HG03558 (cell line): ENCODE data around the gene GSK3A.
"Not testable (repeated sequence)": the region's sequence is repeated elsewhere in the genome, so short reads cannot be mapped to it uniquely, and the experiment has no call there.

Experiments
- ATAC-seq: cut with Tn5 transposase; IDR thresholded peaks from one replicate; pipeline ENCODE4 v1.9.1; 2021; ENCODE audit warnings: moderate number of reproducible peaks; ENCODE audit not compliant: unreplicated experiment; ENCODE audit errors: extremely low read depth

Gene GSK3A

DNA sequence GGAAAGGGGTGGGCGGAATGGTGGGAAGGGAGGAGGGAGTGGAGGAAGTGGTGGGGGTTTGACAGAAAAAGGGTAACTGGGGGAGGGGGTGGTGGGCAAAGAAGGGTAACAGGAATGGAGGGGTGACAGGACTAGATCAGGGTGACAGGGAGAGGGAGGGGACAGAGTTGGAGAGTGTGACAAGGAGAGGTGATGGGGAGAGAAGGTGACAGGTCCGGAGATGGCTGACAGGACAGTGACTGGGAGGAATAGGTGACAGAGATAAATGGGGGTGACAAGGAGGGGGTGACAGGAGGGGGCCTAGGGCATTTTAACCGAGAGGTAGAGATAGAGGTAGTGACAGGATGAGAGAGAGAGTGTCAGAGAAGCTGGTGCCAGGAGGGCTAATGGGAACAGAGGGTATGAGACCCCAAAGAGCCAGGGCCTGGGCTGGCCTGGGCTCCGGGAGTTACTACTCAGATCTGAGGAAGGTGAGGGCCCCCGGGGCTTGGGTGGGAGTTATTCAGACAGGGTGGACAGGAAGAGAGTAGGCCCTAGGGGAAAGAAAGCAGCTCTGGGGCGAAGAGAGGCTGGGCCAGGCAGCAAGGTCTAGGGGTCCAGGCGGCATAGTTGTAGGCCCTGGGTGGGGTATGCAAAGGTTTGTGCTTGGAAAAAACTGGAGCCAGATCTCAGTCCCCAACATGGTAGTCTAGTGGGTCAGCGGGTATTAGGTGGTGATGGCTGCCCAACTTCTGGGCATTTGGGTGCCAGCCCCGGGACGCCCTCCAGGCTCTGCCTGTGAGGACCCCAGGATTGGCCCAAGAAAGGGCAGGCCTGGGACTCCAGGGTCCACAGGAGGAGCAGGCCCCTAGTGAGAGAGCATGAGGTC is 27.3 kb upstream of the GSK3A start:
- no peak for ATAC-seq

GRCh38 chr19:42268704-42269477 is 26.5 kb upstream of the GSK3A start, which contains the start of gene CIC:
TSS of gene CIC (plus strand) at chr19:42269252. CDS start at chr19:42271784, 2,532 bp downstream.
- ATAC-seq = peak; percentile 47

DNA sequence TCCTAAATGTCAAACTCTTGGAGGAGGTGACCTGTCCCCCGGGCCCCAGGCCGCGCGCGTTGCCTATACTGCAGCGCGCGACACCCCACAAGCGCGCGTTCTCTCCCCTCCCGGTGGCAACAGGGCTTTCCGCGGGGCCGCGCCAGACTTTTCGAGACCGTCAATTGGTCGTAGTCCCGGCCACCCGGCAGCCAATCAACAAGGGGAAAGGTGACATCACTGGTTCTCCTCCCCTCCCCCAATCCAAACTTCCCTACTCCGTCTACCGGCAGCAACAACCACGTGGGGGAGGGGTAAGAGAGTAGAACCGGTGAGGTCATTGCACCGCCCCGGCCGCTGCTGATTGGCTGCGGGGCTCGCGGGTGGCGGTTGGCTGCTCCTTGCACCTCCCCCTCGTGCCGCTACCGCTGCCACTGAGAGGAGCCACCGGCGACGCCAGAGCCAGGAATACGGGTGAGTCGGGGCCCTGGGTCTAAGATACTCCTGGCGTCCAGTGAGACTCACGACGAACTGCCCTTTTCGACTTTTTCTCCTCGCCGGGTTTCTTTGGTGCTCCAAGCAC is 25.8 kb upstream of the GSK3A start:
- peak; percentile 24 for ATAC-seq

DNA sequence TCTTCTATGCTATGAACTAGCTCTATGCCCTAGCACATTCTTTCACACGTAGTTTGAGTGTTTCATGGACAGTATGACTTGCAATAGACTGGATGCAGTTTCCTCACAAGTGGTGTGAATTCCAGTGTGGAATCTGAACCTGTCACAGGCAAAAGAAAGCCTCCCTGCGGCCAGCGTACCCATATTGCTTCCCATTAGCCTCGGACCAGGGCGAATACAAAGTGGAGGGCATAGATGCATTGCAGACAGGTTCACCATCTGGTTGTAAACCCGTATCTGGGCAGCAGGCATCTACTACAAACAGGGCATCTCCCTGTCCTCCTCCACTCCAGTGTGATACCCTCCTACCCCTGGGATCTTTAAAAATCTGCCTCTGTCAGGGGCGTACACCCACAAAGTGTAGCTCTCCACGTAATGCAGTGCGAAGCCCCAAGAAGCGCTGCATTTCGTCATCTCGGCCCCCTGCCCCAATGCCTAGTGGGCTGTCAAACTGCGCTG is 25.3 kb upstream of the GSK3A start:
- no peak for ATAC-seq

DNA sequence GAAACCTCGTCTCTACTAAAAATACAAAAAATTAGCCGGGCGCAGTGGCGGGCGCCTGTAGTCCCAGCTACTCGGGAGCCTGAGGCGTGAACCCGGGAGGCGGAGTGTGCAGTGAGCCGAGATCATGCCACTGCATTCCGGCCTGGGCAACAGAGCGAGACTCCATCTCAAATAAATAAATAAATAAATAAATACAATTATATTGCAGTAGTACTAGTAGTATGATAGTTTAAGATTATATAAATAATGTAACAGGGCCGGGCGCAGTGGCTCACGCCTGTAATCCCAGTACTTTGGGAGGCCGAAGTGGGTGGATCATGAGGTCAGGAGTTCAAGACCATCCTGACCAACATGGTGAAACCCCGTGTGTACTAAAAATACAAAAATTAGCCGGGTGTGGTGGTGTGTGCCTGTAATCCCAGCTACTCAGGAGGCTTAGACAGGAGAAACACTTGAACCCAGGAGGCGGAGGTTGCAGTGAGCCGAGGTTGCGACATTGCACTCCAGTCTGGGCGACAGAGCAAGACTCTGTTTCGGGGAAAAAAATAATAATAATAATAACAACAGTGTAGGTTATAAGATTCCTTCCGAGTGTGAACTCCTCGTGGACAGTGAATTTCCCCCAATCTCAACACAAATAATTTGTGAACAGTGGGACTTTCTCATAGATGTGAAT is 24.7 kb upstream of the GSK3A start:
- not testable (repeated sequence) for ATAC-seq

DNA sequence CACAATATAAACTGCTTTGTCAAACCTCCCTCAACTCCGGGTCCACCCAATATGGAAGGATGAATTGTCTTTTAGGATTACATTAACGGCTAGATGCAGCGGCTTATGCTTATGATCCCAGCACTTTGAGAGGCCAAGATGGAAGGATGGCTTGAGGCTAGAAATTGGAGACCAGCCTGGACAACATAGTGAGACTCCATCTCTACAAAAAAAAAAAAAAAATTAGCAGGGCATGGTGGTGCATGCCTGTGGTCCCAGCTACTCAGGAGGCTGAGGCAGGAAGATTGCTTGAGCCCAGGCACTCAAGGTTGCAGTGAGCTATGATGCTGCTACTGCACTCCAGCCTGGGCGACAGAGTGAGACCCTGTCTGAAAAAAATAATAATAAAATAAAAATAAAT is 23.7 kb upstream of the GSK3A start:
- ATAC-seq = not testable (repeated sequence)

DNA sequence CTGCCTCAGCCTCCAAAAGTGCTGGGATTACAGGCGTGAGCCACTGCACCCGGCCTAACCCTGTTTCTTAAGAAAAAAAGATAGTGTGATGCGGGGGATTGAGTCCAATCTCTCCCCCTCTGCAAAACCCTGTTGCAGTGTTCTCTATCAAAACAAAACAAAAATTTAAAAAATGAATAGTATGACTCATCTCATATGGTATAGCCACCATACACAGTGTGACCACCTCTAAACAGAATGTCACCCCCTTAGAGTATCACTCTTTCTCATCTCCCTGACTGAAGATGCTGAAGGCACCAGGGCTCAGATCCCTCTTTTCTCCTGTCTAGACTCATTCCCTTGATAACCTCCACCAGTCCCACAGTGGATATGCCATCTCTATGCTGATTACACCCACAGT is 19.4 kb upstream of the GSK3A start:
- ATAC-seq = no peak

GRCh38 chr19:42257842-42258241 is 15.4 kb upstream of the GSK3A start:
- not testable (repeated sequence) for ATAC-seq

DNA sequence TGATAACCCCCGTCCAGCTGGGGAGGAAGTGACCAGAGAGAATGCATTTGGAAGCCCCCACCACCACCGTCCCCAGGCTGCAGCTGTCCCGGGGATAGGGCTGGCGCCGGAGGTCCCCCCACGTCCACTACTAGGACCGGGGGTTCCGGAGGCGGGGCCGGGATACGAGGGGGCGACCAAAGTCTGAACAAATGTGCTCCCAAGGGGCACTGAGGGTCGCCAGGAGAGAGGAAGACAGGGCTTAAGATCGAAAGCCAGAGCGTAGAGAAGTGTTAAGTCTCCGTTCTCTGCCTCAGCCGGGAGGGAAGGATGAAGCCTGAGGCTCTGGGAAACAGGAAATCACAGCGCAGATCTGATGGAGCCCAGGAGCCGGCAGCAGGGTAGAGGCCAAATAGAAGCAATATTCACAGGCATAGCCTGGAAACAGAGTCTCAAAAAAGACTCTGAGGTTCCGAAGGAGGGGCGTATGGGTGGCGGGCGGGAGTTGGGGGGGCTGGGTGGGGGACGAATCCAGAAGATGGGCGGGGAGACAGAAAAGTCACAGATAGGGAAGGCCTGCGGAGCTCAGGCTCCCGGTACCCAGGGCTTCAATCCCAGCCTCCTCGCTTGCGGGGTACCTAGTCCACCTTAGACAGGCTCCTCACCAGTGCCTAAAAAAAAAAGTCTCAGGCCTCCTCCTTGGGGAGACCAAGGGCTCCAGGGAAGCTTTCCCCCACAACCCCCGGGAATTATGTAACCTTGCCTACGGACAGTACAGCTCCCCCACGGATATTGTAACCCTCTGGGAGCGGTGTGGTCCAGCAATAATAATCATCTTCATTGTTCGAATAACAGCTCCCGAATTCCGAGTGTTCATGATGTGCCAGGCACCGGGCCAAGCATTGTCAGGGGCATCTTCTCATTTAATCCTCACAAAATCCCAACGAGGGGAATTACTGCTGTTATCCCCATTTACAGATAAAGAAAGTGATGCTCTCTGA is 13.7 kb upstream of the GSK3A start:
- ATAC-seq = no peak

GRCh38 chr19:42254850-42255765 is 12.7 kb upstream of the GSK3A start, which contains the start of gene ERF:
TSS of gene ERF (minus strand) at chr19:42255128. CDS start at chr19:42254999, 129 bp downstream.
- no peak for ATAC-seq

DNA sequence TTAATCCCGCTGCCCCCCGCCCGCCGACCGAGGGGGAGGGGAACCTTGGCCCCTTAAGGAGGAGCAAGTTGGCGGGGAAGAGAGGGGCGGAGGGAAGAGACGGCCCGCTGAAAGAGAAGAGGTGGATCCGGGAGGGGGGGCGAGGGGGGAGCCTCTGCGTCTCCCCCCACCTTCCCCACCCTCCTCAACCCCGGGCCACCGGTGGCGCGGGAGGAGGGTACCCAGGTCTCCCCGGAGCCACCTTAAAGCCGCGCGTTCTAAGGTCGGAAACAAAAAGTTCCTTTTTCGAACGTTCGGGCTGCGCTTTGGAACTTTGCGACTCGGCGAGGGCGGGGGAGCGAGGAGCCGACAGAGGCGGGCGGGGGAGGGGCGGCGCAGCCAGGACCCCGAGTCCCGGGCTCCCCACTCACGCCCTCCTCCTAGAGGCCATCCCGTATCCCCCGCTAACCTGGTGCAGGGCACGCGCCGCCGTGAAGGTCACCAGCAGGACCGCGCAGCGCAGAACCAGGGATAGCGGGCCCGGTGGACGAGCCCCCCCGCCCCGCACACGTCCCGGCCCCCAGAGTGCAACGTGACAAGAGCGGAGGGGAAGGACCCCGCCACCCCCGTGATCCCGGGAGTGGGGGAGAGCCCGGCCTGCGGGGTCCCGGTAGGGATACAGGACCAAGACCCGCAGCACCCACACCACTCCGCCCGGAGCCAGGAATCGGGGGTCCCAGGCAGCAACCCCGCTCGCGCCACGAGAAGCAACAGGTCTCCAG is 11.9 kb upstream of the GSK3A start:
- no peak for ATAC-seq

- no peak for ATAC-seq
Observed at GRCh38 chr19:42253245-42254088, 11.1 kb upstream of the GSK3A start.

DNA sequence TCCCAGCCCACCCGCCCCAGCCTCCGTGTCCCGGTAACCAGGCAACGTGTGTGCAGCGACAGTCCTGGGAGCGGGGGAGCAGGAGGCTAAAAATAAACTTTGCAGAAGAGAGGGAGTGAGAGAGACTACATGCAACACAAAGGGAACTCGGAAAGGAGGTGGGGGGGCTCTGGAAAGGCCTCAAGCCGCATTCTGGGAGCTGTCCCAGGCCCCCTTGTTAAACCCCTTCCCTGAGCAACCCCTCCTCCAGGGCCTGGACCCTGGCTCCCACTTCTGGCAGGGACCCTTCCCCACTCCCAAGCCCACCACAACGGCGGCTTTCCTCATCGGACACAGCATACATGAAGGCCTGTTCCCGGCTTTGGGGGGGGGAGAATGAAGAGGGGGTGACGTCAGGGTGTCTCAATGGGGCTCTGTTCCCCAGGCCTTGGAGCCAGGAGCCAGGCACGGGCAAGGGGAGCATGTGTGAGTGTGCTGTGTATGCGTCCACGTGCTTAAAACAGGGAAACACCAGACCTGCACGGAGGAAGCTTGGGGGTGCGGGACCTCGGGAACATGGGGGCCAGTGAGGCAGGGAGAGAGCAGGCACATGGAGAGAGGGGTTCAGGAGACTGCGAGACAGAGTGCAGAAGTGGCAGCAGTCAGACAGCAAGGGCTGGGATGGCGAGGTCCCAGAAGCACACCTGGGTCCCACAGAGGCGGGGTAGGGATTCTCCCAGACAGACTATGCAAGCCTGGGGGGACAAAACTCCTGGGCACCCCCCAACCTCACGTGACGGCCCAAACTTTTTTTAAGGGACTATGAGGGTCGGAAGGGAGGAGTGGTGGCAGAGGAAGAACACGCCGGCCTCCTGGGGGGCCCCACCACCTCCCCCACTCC is 10.2 kb upstream of the GSK3A start:
- ATAC-seq = no peak

GRCh38 chr19:42251572-42252358 is 9.4 kb upstream of the GSK3A start:
- no peak for ATAC-seq
